ENCODE data around the gene CFAP77.

The CFAP77 gene

GRCh38 chr9:132404228-132404881 lies 5.7 kb upstream of the CFAP77 start:
- H3K27me3 ChIP-seq (ENCODE audit: insufficient read depth, low read depth) = peaks cover 4% of the 10 kb centered on the region; the same call in 1 of the 2 replicates
- H3K4me1 ChIP-seq (ENCODE audit: low read depth, poor library complexity, severe bottlenecking) = peaks cover 13% of the 10 kb centered on the region
- H3K27ac ChIP-seq = no peak overlapping the region
- no peaks in the 10 kb centered on the region for H4K20me1 ChIP-seq (ENCODE audit: insufficient read depth)
- no peak overlapping the region for H3K4me3 ChIP-seq (IDR thresholded peaks at IDR 0.05; ENCODE audit: insufficient read depth, low read depth, low read length)
- peaks cover 38% of the 10 kb centered on the region for H3K79me2 ChIP-seq (ENCODE audit: insufficient read depth, low read depth)
- H2AFZ ChIP-seq (ENCODE audit: low read depth) = no peak overlapping the region
- no peaks in the 10 kb centered on the region; the same call in 1 of the 2 replicates for H3K36me3 ChIP-seq (ENCODE audit: insufficient read depth)
- H3K4me2 ChIP-seq = no peak overlapping the region
- no peak overlapping the region for H3K9ac ChIP-seq
- TF ChIP-seq, protein P1, sequence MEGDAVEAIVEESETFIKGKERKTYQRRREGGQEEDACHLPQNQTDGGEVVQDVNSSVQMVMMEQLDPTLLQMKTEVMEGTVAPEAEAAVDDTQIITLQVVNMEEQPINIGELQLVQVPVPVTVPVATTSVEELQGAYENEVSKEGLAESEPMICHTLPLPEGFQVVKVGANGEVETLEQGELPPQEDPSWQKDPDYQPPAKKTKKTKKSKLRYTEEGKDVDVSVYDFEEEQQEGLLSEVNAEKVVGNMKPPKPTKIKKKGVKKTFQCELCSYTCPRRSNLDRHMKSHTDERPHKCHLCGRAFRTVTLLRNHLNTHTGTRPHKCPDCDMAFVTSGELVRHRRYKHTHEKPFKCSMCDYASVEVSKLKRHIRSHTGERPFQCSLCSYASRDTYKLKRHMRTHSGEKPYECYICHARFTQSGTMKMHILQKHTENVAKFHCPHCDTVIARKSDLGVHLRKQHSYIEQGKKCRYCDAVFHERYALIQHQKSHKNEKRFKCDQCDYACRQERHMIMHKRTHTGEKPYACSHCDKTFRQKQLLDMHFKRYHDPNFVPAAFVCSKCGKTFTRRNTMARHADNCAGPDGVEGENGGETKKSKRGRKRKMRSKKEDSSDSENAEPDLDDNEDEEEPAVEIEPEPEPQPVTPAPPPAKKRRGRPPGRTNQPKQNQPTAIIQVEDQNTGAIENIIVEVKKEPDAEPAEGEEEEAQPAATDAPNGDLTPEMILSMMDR (conservative IDR thresholded peaks at IDR 0.05; ENCODE audit: low read depth, low read length) = no peak

GRCh38 chr9:132406554-132407122 lies 3.4 kb upstream of the CFAP77 start, which contains the start of gene TTF1:
TSS of gene TTF1 (minus strand) at chr9:132406840. CDS start at chr9:132402821, 4,019 bp downstream.
- peaks cover 26% of the 10 kb centered on the region for H3K4me1 ChIP-seq (ENCODE audit: low read depth, poor library complexity, severe bottlenecking)

DNA sequence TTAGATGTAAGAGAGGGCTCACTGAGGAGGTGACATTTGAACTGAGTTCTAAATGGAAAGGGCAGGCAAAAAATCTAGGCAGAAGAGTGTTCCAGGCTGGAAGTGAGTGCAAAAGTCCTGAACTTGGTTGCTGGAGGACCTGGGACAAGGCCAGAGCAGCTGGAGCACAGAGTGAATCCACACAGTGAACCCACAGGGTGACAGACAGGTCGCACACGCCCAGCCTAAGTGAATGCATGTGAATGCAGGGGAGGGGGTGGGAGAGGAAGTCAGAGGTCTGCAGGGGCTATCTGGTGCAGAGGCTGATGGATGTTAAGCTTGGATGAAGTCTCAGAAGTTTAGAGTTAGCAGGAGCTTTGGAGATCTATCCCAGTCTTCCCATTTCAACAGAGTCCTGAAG lies 2.8 kb upstream of the CFAP77 start:
- no peaks in the 10 kb centered on the region for H3K36me3 ChIP-seq (ENCODE audit: insufficient read depth)
- H3K9ac ChIP-seq = no peak overlapping the region
- no peaks in the 10 kb centered on the region for H4K20me1 ChIP-seq (ENCODE audit: insufficient read depth)
- TF ChIP-seq, protein P1 (conservative IDR thresholded peaks at IDR 0.05; ENCODE audit: low read depth, low read length) = no peak
- H3K4me3 ChIP-seq (IDR thresholded peaks at IDR 0.05; ENCODE audit: insufficient read depth, low read depth, low read length) = no peak overlapping the region
- H3K4me1 ChIP-seq (ENCODE audit: low read depth, poor library complexity, severe bottlenecking) = peaks cover 26% of the 10 kb centered on the region
- peaks cover 38% of the 10 kb centered on the region for H3K79me2 ChIP-seq (ENCODE audit: insufficient read depth, low read depth)
- H3K27me3 ChIP-seq (ENCODE audit: insufficient read depth, low read depth) = peaks cover 22% of the 10 kb centered on the region
- peak overlapping the region; percentile 89 for H2AFZ ChIP-seq (ENCODE audit: low read depth)
- H3K27ac ChIP-seq = no peak overlapping the region
- H3K4me2 ChIP-seq = peak overlapping the region; percentile 66

More at GRCh38 chr9:132406554-132407122, 3.4 kb upstream of the CFAP77 start, which contains the start of gene TTF1:
- H3K27me3 ChIP-seq (ENCODE audit: insufficient read depth, low read depth) = peaks cover 18% of the 10 kb centered on the region
- no peak within 1 kb of the TSS for H3K27ac ChIP-seq
- peak within 1 kb of the TSS; percentile 89 for H2AFZ ChIP-seq (ENCODE audit: low read depth)
- peak within 1 kb of the TSS; percentile 62 for H3K9ac ChIP-seq
- peak within 1 kb of the TSS; percentile 46 for H3K4me3 ChIP-seq (IDR thresholded peaks at IDR 0.05; ENCODE audit: insufficient read depth, low read depth, low read length)
- peak within 1 kb of the TSS; percentile 66 for H3K4me2 ChIP-seq
- H3K36me3 ChIP-seq (ENCODE audit: insufficient read depth) = no peaks in the 10 kb centered on the region
- TF ChIP-seq, protein P1 (conservative IDR thresholded peaks at IDR 0.05; ENCODE audit: low read depth, low read length) = no peak
- no peaks in the 10 kb centered on the region for H4K20me1 ChIP-seq (ENCODE audit: insufficient read depth)
- H3K79me2 ChIP-seq (ENCODE audit: insufficient read depth, low read depth) = peaks cover 38% of the 10 kb centered on the region

GRCh38 chr9:132408521-132408920 lies 1.5 kb upstream of the CFAP77 start:
- H4K20me1 ChIP-seq (ENCODE audit: insufficient read depth) = no peaks in the 10 kb centered on the region
- peaks cover 30% of the 10 kb centered on the region for H3K79me2 ChIP-seq (ENCODE audit: insufficient read depth, low read depth)
- H3K4me1 ChIP-seq (ENCODE audit: low read depth, poor library complexity, severe bottlenecking) = peaks cover 26% of the 10 kb centered on the region
- no peak overlapping the region for H3K4me3 ChIP-seq (IDR thresholded peaks at IDR 0.05; ENCODE audit: insufficient read depth, low read depth, low read length)
- TF ChIP-seq, protein P1 (conservative IDR thresholded peaks at IDR 0.05; ENCODE audit: low read depth, low read length) = no peak
- no peak overlapping the region for H3K4me2 ChIP-seq
- H3K9ac ChIP-seq = no peak overlapping the region
- no peak overlapping the region for H2AFZ ChIP-seq (ENCODE audit: low read depth)
- H3K36me3 ChIP-seq (ENCODE audit: insufficient read depth) = no peaks in the 10 kb centered on the region
- H3K27ac ChIP-seq = no peak overlapping the region
- peaks cover 36% of the 10 kb centered on the region for H3K27me3 ChIP-seq (ENCODE audit: insufficient read depth, low read depth)

All from KMS-11 (cell line).